Neural cell (in vitro differentiated cells): ENCODE data around the gene RCBTB2.

Experiments
- EP300 ChIP-seq: fragments of 450-650 bp; conservative IDR thresholded peaks from 2 replicates; pipeline ENCODE4 v1.6.1; 2014; ENCODE audit warnings: antibody characterized with exemption, mild to moderate bottlenecking, moderate library complexity; ENCODE audit not compliant: poor library complexity, severe bottlenecking
- POLR2AphosphoS5 ChIP-seq: IDR thresholded peaks from 2 replicates; pipeline ENCODE4 v1.6.1; 2012
- TF ChIP-seq, protein P1 (sequence below): fragments of 450-650 bp; IDR thresholded peaks from 2 replicates; pipeline ENCODE4 v1.5.1; 2014; ENCODE audit warnings: antibody characterized with exemption, mild to moderate bottlenecking, moderate library complexity; ENCODE audit not compliant: poor library complexity, severe bottlenecking
- TF ChIP-seq, protein P2 (sequence below): IDR thresholded peaks from 2 replicates; pipeline ENCODE4 v1.6.1; 2012; ENCODE audit warnings: borderline replicate concordance

- TF ChIP-seq, protein P1, sequence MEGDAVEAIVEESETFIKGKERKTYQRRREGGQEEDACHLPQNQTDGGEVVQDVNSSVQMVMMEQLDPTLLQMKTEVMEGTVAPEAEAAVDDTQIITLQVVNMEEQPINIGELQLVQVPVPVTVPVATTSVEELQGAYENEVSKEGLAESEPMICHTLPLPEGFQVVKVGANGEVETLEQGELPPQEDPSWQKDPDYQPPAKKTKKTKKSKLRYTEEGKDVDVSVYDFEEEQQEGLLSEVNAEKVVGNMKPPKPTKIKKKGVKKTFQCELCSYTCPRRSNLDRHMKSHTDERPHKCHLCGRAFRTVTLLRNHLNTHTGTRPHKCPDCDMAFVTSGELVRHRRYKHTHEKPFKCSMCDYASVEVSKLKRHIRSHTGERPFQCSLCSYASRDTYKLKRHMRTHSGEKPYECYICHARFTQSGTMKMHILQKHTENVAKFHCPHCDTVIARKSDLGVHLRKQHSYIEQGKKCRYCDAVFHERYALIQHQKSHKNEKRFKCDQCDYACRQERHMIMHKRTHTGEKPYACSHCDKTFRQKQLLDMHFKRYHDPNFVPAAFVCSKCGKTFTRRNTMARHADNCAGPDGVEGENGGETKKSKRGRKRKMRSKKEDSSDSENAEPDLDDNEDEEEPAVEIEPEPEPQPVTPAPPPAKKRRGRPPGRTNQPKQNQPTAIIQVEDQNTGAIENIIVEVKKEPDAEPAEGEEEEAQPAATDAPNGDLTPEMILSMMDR: no peak
- no peak for TF ChIP-seq POLR2AphosphoS5
- TF ChIP-seq EP300: no peak
- TF ChIP-seq, protein P2, sequence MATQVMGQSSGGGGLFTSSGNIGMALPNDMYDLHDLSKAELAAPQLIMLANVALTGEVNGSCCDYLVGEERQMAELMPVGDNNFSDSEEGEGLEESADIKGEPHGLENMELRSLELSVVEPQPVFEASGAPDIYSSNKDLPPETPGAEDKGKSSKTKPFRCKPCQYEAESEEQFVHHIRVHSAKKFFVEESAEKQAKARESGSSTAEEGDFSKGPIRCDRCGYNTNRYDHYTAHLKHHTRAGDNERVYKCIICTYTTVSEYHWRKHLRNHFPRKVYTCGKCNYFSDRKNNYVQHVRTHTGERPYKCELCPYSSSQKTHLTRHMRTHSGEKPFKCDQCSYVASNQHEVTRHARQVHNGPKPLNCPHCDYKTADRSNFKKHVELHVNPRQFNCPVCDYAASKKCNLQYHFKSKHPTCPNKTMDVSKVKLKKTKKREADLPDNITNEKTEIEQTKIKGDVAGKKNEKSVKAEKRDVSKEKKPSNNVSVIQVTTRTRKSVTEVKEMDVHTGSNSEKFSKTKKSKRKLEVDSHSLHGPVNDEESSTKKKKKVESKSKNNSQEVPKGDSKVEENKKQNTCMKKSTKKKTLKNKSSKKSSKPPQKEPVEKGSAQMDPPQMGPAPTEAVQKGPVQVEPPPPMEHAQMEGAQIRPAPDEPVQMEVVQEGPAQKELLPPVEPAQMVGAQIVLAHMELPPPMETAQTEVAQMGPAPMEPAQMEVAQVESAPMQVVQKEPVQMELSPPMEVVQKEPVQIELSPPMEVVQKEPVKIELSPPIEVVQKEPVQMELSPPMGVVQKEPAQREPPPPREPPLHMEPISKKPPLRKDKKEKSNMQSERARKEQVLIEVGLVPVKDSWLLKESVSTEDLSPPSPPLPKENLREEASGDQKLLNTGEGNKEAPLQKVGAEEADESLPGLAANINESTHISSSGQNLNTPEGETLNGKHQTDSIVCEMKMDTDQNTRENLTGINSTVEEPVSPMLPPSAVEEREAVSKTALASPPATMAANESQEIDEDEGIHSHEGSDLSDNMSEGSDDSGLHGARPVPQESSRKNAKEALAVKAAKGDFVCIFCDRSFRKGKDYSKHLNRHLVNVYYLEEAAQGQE: no peak
These were observed 46.5 kb downstream of the RCBTB2 start for GRCh38 chr13:48486362-48486761.
